GM12891 (cell line): ENCODE results near the gene LFNG.
"Not testable (repeated sequence)": the region's sequence is repeated elsewhere in the genome, so short reads cannot be mapped to it uniquely, and the experiment has no call there.

Experiments used
- POLR2A ChIP-seq: IDR thresholded peaks from 2 replicates; pipeline ENCODE4 v1.6.1; 2011; ENCODE audit warnings: low read depth, low read length, control low read depth
- POLR2AphosphoS5 ChIP-seq: IDR thresholded peaks from 2 replicates; pipeline ENCODE4 v1.6.1; 2011; ENCODE audit warnings: low read depth, low read length, control low read depth

GRCh38 chr7:2532816-2533215 is 13.2 kb downstream of the LFNG start:
- TF ChIP-seq POLR2A, POLR2AphosphoS5: not testable (repeated sequence)
